Neural progenitor cell (in vitro differentiated cells): Measurements from ENCODE around the gene ADISSP. TPM values are rescaled to one million over a fixed set of nuclear protein-coding genes. Genes with fewer than 3 reads are reported as not detected.

Experiments
- DNase-seq: peaks from one replicate; pipeline ENCODE4 v3.0.0-alpha.2; 2016; ENCODE audit warnings: low spot score
- H2AFZ ChIP-seq: fragments of 200-600 bp; sonication (generic); replicated peaks from 2 replicates; pipeline ENCODE4 v1.6.1; 2016; ENCODE audit warnings: antibody characterized with exemption
- H3F3A ChIP-seq: fragments of 200-600 bp; sonication (generic); 2 replicates; pipeline ENCODE4 v1.6.1; 2016; ENCODE audit warnings: antibody characterized with exemption, low read depth
- H3K27ac ChIP-seq: fragments of 200-600 bp; sonication (generic); 2 replicates; pipeline ENCODE4 v1.5.1; 2016; ENCODE audit warnings: mild to moderate bottlenecking
- H3K27me3 ChIP-seq: fragments of 200-600 bp; sonication (generic); 2 replicates; pipeline ENCODE4 v1.6.1; 2016; ENCODE audit warnings: mild to moderate bottlenecking, moderate library complexity
- H3K36me3 ChIP-seq: fragments of 200-600 bp; sonication (generic); 2 replicates; pipeline ENCODE4 v1.5.1; 2016
- H3K4me1 ChIP-seq: fragments of 200-600 bp; sonication (generic); 2 replicates; pipeline ENCODE4 v1.6.1; 2016; ENCODE audit warnings: mixed run types
- H3K4me2 ChIP-seq: fragments of 200-600 bp; sonication (generic); 2 replicates; pipeline ENCODE4 v1.6.1; 2016
- H3K4me3 ChIP-seq: fragments of 200-600 bp; sonication (generic); 2 replicates; pipeline ENCODE4 v1.5.1; 2016
- H3K79me2 ChIP-seq: fragments of 200-600 bp; sonication (generic); 2 replicates; pipeline ENCODE4 v1.6.1; 2016; ENCODE audit warnings: low read depth
- H3K9ac ChIP-seq: fragments of 200-600 bp; sonication (generic); 2 replicates; pipeline ENCODE4 v1.6.1; 2016
- H3K9me3 ChIP-seq: fragments of 200-600 bp; sonication (generic); 2 replicates; pipeline ENCODE4 v1.5.1; 2016; ENCODE audit warnings: low read depth
- H4K20me1 ChIP-seq: fragments of 200-600 bp; sonication (generic); 2 replicates; pipeline ENCODE4 v1.6.1; 2016; ENCODE audit warnings: low read depth
- H3K27ac Mint-ChIP-seq: 3 replicates; pipeline ENCODE4 v1.8.0; 2021; ENCODE audit warnings: mixed read lengths
- H3K27me3 Mint-ChIP-seq: 2 replicates; pipeline ENCODE4 v1.8.0; 2022; ENCODE audit warnings: low read depth, mild to moderate bottlenecking, inconsistent platforms, moderate library complexity, mixed read lengths; ENCODE audit not compliant: insufficient read depth
- H3K36me3 Mint-ChIP-seq: 3 replicates; pipeline ENCODE4 v1.8.0; 2021; ENCODE audit warnings: mixed read lengths
- H3K4me1 Mint-ChIP-seq: 3 replicates; pipeline ENCODE4 v1.8.0; 2021; ENCODE audit warnings: mixed read lengths
- H3K4me3 Mint-ChIP-seq: 3 replicates; pipeline ENCODE4 v1.8.0; 2021; ENCODE audit warnings: mild to moderate bottlenecking, moderate library complexity, mixed read lengths
- H3K9me3 Mint-ChIP-seq: 3 replicates; pipeline ENCODE4 v1.8.0; 2020; ENCODE audit warnings: mixed read lengths
- EZH2 ChIP-seq: fragments of 200-600 bp; sonication (generic); IDR thresholded peaks from 2 replicates; pipeline ENCODE4 v1.6.1; 2017; ENCODE audit warnings: antibody characterized with exemption, mild to moderate bottlenecking, moderate library complexity
- EZH2phosphoT487 ChIP-seq: fragments of 200-600 bp; sonication (generic); IDR thresholded peaks from 2 replicates; pipeline ENCODE4 v1.6.1; 2017; ENCODE audit warnings: antibody characterized with exemption
- total RNA-seq: library from RNA; depleted of rRNA; stranded (reverse); fragments of >200 nt; gene quantifications from 2 replicates; pipeline ENCODE4 v1.2.3, GENCODE V29; 2015; ENCODE audit warnings: low replicate concordance
- TF ChIP-seq, protein P1 (sequence below): fragments of 200-600 bp; sonication (generic); IDR thresholded peaks from 2 replicates; pipeline ENCODE4 v1.5.1; 2017; ENCODE audit warnings: antibody characterized with exemption, mild to moderate bottlenecking

ADISSP gene
- total RNA-seq, 1 donor from 2014 or later, result 17.6 TPM

GRCh38 chr20:3748073-3748472, 19.5 kb downstream of the ADISSP start:
- peaks cover 4% of the 10 kb centered on the region for H3K4me1 ChIP-seq
- Mint-ChIP-seq H3K27ac (no peak overlapping the region), H3K9me3 (peaks cover 13% of the 10 kb centered on the region), H3K36me3 (peaks cover 5% of the 10 kb centered on the region), H3K4me3 (no peak overlapping the region), H3K27me3 (peaks cover 47% of the 10 kb centered on the region), H3K4me1 (peaks cover 11% of the 10 kb centered on the region)
- H3K79me2 ChIP-seq, result no peaks in the 10 kb centered on the region
- peaks cover 25% of the 10 kb centered on the region for H4K20me1 ChIP-seq
- H3K27me3 ChIP-seq, result peaks cover 99% of the 10 kb centered on the region
- TF ChIP-seq EZH2phosphoT487 (no peak), EZH2 (no peak)
- TF ChIP-seq, protein P1, sequence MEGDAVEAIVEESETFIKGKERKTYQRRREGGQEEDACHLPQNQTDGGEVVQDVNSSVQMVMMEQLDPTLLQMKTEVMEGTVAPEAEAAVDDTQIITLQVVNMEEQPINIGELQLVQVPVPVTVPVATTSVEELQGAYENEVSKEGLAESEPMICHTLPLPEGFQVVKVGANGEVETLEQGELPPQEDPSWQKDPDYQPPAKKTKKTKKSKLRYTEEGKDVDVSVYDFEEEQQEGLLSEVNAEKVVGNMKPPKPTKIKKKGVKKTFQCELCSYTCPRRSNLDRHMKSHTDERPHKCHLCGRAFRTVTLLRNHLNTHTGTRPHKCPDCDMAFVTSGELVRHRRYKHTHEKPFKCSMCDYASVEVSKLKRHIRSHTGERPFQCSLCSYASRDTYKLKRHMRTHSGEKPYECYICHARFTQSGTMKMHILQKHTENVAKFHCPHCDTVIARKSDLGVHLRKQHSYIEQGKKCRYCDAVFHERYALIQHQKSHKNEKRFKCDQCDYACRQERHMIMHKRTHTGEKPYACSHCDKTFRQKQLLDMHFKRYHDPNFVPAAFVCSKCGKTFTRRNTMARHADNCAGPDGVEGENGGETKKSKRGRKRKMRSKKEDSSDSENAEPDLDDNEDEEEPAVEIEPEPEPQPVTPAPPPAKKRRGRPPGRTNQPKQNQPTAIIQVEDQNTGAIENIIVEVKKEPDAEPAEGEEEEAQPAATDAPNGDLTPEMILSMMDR, result no peak
- H2AFZ ChIP-seq, result no peak overlapping the region
- DNase-seq, result no peak
- peaks cover 26% of the 10 kb centered on the region for H3F3A ChIP-seq
- H3K4me3 ChIP-seq, result no peak overlapping the region
- no peak overlapping the region for H3K9ac ChIP-seq
- no peak overlapping the region for H3K27ac ChIP-seq
- H3K9me3 ChIP-seq, result no peaks in the 10 kb centered on the region
- H3K36me3 ChIP-seq, result no peaks in the 10 kb centered on the region
- H3K4me2 ChIP-seq, result no peak overlapping the region

DNA sequence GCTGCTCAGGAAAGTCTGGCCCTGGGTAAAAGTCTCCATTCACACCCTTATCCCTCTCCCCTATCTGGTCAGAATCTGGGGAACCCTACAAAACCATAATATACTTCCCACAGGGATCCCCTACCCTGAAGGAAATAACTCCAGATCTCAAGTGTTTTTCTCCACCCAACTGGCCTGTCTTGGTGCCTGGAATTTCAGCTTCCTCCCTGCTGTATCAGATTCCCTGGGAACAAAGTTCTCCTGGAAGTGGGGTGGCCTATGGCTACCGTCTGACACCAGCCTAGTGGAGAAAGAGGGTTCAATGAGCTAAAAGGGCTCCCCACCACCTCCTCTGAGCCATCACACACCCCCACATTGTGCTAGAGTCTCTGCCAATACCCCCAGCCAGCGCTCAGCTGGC, 20.1 kb downstream of the ADISSP start:
- H3K36me3 ChIP-seq, result no peaks in the 10 kb centered on the region
- Mint-ChIP-seq H3K27ac (no peak overlapping the region), H3K36me3 (peaks cover 5% of the 10 kb centered on the region), H3K27me3 (peaks cover 42% of the 10 kb centered on the region), H3K4me3 (no peak overlapping the region), H3K4me1 (peaks cover 8% of the 10 kb centered on the region), H3K9me3 (peaks cover 13% of the 10 kb centered on the region)
- H3K79me2 ChIP-seq, result no peaks in the 10 kb centered on the region
- no peak for DNase-seq
- peaks cover 93% of the 10 kb centered on the region for H3K27me3 ChIP-seq
- H3K4me1 ChIP-seq, result peaks cover 4% of the 10 kb centered on the region
- H3K4me3 ChIP-seq, result no peak overlapping the region
- no peak overlapping the region for H3K9ac ChIP-seq
- no peak overlapping the region for H2AFZ ChIP-seq
- H3K4me2 ChIP-seq, result no peak overlapping the region
- H3F3A ChIP-seq, result peaks cover 21% of the 10 kb centered on the region
- H3K27ac ChIP-seq, result no peak overlapping the region
- H3K9me3 ChIP-seq, result no peaks in the 10 kb centered on the region
- TF ChIP-seq, protein P1, result no peak
- TF ChIP-seq EZH2phosphoT487 (no peak), EZH2 (no peak)
- H4K20me1 ChIP-seq, result peaks cover 20% of the 10 kb centered on the region

DNA sequence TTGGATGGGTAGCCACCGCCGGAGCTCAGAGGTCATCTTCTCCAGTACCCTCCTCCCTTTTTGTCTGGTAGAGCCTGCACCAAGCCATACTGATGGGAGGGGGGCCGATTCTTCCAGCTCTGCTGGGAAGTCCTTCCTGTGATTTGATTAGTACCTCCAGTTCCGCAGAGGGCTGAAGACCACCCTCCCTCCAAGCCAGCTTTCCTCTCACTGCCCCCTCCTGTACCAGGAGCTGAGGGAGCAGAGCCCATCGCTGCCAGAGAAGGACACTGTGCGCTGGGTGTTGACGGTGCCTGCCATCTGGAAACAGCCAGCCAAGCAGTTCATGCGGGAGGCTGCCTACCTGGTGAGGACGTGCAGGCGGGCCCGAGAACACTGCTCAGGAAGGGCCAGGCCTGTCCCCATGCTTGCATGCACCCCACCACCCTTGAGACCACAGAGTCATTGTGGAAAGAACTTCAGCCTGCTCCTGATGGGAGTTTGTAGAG, 21.8 kb downstream of the ADISSP start:
- H3K9me3 Mint-ChIP-seq, result peaks cover 10% of the 10 kb centered on the region
- peaks cover 76% of the 10 kb centered on the region for H3K27me3 ChIP-seq
- DNase-seq, result no peak

More for the DNA sequence above, 21.8 kb downstream of the ADISSP start:
- Histone ChIP-seq H3K4me1 (peaks cover 4% of the 10 kb centered on the region), H3K4me3 (peak overlapping the region; percentile 51), H3K36me3 (no peaks in the 10 kb centered on the region), H3K79me2 (no peaks in the 10 kb centered on the region), H3F3A (peaks cover 3% of the 10 kb centered on the region), H4K20me1 (peaks cover 9% of the 10 kb centered on the region), H3K9ac (no peak overlapping the region), H2AFZ (no peak overlapping the region), H3K4me2 (peak overlapping the region; percentile 76), H3K27ac (no peak overlapping the region), H3K9me3 (no peaks in the 10 kb centered on the region)
- peaks cover under 1% of the 10 kb centered on the region for H3K4me1 Mint-ChIP-seq
- TF ChIP-seq EZH2phosphoT487 (no peak), EZH2 (no peak)
- TF ChIP-seq, protein P1, result no peak
- peaks cover 33% of the 10 kb centered on the region for H3K27me3 Mint-ChIP-seq
- H3K36me3 Mint-ChIP-seq, result peaks cover under 1% of the 10 kb centered on the region
- H3K4me3 Mint-ChIP-seq, result no peak overlapping the region
- H3K27ac Mint-ChIP-seq, result no peak overlapping the region
